ENCODE results near the gene GSTO2.
A peak's percentile ranks its signal among the peaks of the same experiment; 100 is the strongest.

The GSTO2 gene

GRCh38 chr10:104268713-104269645, at the start of gene GSTO2:
Gene GSTO2, plus strand, starts transcription at chr10:104269184. Its CDS starts 5,732 bp downstream, at chr10:104274916.
- peak; percentile 99 to 100 for DNase-seq
- intact Hi-C loops (cut with DNase I; ENCODE audit: low total_unique reads), result no loop called here
- Histone ChIP-seq H3K27me3 (no peaks in the 10 kb centered on the region), H3K36me3 (peaks cover 19 to 41% (median 27%) of the 10 kb centered on the region in 3 donors), H3K27ac (peak within 1 kb of the TSS; percentile 76 to 81), H3K9me3 (no peaks in the 10 kb centered on the region), H3K4me1 (peaks cover 0 to 14% (median 11%) of the 10 kb centered on the region in 4 donors), H3K4me3 (peak within 1 kb of the TSS; percentile 94 to 95)
- no peak for TF ChIP-seq CTCF (IDR thresholded peaks at IDR 0.05)

- Histone ChIP-seq H3K9me3 (no peaks in the 10 kb centered on the region), H3K4me1 (no peaks in the 10 kb centered on the region), H3K27ac (no peak overlapping the region), H3K36me3 (no peaks in the 10 kb centered on the region), H3K27me3 (peaks cover 0 to 3% of the 10 kb centered on the region in 2 donors), H3K4me3 (no peak overlapping the region)
- DNase-seq, result no peak
- intact Hi-C loops (cut with DNase I; ENCODE audit: low total_unique reads), result no loop called here
- TF ChIP-seq CTCF (IDR thresholded peaks at IDR 0.05), result no peak
Measured at GRCh38 chr10:104220522-104220921, 48.5 kb upstream of the GSTO2 start.

- Histone ChIP-seq H3K4me1 (no peaks in the 10 kb centered on the region), H3K9me3 (no peaks in the 10 kb centered on the region), H3K4me3 (no peak overlapping the region), H3K36me3 (no peaks in the 10 kb centered on the region), H3K27me3 (peaks cover 0 to 3% of the 10 kb centered on the region in 2 donors), H3K27ac (no peak overlapping the region)
- intact Hi-C loops (cut with DNase I; ENCODE audit: low total_unique reads), result no loop called here
- TF ChIP-seq CTCF (IDR thresholded peaks at IDR 0.05), result no peak
- no peak for DNase-seq
Measured at GRCh38 chr10:104223304-104223703, 45.7 kb upstream of the GSTO2 start.

GRCh38 chr10:104230490-104230889, 38.5 kb upstream of the GSTO2 start:
- intact Hi-C loops (cut with DNase I; ENCODE audit: low total_unique reads), result no loop called here
- peaks cover 0 to 2% of the 10 kb centered on the region in 2 donors for H3K27me3 ChIP-seq
- no peaks in the 10 kb centered on the region for H3K36me3 ChIP-seq
- peaks cover 0 to 17% (median 10%) of the 10 kb centered on the region in 4 donors for H3K4me1 ChIP-seq
- H3K4me3 ChIP-seq, result no peak overlapping the region
- no peak for DNase-seq
- no peak overlapping the region for H3K27ac ChIP-seq
- TF ChIP-seq CTCF (IDR thresholded peaks at IDR 0.05), result no peak
- no peaks in the 10 kb centered on the region for H3K9me3 ChIP-seq

GRCh38 chr10:104231784-104232612, 37.0 kb upstream of the GSTO2 start, which contains the start of gene CFAP43:
Gene CFAP43, minus strand, starts transcription at chr10:104232364. Its CDS starts 118 bp downstream, at chr10:104232246.
- peak within 1 kb of the TSS; percentile 66 to 68 for H3K4me3 ChIP-seq
- TF ChIP-seq CTCF (IDR thresholded peaks at IDR 0.05), result no peak
- peak within 1 kb of the TSS; percentile 37 to 45 for H3K27ac ChIP-seq
- H3K27me3 ChIP-seq, result peaks cover 0 to 6% of the 10 kb centered on the region in 2 donors
- peak; percentile 98 for DNase-seq
- intact Hi-C loops (cut with DNase I; ENCODE audit: low total_unique reads), result no loop called here
- H3K4me1 ChIP-seq, result peaks cover 0 to 17% (median 10%) of the 10 kb centered on the region in 4 donors
- H3K36me3 ChIP-seq, result no peaks in the 10 kb centered on the region
- H3K9me3 ChIP-seq, result no peaks in the 10 kb centered on the region

All from tibial artery (tissue), 4 donors.